HG03175 (cell line): ENCODE measurements around the gene IGF2R.

Experiments
- ATAC-seq: cut with Tn5 transposase; IDR thresholded peaks from one replicate; pipeline ENCODE4 v1.9.1; 2021; ENCODE audit warnings: mild to moderate bottlenecking, moderate library complexity; ENCODE audit not compliant: unreplicated experiment

IGF2R gene

GRCh38 chr6:160070427-160070826 is 101.5 kb downstream of the IGF2R start:
- ATAC-seq, result no peak

GRCh38 chr6:160070831-160071230 is 101.9 kb downstream of the IGF2R start:
- ATAC-seq, result no peak

DNA sequence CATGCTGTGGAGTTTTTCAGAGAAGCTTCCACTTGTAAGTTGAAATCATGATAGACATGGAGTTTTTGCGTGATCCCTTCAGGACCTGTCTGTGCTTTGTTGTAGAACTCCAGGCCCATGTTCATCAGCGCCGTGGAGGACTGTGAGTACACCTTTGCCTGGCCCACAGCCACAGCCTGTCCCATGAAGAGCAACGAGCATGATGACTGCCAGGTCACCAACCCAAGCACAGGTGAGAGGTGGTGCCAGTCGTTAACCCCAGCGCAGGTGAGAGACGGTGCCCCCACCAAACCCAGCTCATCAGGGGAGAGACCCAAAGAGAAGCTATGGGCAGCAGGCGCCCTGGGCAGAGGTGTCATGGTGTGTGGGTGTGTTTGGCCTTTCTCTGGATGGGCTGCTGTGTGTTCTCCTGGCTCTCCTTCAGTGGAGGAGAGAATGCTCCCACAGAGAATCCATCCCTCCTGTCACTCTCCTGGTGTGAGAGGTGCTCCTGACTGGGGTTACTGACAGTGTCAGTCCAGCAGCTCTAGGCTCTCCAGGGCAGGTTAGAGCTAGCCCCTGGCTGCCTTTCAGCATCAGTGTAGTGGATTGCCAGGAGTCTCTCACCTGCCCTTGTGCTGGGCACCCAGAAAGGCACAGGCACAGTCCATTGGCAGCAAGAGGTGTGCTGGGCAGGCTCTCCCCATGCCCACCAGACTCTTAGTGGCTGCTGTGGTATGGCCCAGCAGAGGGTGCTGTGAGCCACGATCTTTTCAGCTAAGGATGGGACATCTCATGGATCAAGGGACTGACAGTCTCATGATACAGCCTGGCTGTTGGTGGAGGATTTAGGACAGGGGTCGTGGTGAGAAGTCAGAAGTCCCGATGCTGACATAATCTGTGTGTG is 103.2 kb downstream of the IGF2R start:
- ATAC-seq, result no peak

- ATAC-seq, result no peak
Measured at GRCh38 chr6:160073272-160073671, 104.4 kb downstream of the IGF2R start.

DNA sequence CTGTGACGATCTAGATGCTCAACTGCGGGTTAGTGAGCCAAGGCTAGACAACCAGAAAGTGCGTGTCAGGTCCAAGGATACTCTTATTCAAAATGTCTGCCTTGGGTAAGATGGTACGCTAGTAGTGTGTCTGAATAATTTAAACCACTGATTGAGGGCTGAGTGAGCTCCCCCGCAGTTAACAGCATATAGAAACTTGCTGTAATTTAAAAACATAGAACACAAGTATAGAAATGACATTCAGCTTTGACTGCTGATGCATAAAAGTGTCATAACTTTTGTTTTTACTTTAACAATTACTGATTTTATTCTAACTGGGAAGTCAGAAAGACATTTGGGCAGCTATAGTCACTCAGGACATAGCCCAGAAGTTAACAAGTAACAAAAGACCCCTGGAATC is 107.1 kb downstream of the IGF2R start:
- ATAC-seq, result no peak

DNA sequence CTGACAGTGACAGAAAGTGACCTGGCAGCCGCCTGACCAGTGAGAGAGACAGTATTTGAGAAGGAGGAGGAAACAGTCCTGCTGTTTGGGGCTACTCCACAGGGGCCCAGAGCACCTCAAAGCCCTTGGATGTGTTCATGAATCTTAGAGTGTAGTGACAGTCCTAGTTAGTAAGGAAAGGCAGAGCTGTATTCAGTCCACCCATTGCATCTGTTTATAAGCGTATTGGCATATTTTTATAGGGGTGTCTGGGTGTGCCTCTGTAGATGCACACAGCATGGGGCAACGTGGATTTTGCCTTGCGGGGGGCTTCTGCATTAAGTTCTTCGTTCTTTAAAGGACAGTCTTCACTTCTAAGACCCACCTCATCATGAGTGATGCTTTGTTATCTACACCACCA is 108.1 kb downstream of the IGF2R start:
- no peak for ATAC-seq

- ATAC-seq, result no peak
Measured at GRCh38 chr6:160077526-160077925, 108.6 kb downstream of the IGF2R start.

- ATAC-seq, result no peak
Measured at GRCh38 chr6:160078883-160079685, 110.2 kb downstream of the IGF2R start.

- ATAC-seq, result no peak
Measured at GRCh38 chr6:160079686-160080043, 110.8 kb downstream of the IGF2R start.

DNA sequence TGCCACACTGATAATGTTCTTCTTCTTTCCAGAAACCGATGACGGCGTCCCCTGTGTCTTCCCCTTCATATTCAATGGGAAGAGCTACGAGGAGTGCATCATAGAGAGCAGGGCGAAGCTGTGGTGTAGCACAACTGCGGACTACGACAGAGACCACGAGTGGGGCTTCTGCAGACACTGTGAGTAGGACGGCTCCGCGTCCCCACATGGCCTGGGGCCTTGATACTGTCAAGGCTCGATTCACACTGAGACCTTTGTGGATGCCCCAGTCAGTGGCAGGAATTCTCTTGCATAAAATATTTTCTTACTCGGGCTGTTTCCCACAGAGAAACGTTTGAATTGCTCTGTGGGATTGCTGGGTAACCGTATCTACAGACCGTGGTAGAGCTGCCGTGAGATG is 111.2 kb downstream of the IGF2R start:
- no peak for ATAC-seq

- no peak for ATAC-seq
Measured at GRCh38 chr6:160081398-160081797, 112.5 kb downstream of the IGF2R start.

DNA sequence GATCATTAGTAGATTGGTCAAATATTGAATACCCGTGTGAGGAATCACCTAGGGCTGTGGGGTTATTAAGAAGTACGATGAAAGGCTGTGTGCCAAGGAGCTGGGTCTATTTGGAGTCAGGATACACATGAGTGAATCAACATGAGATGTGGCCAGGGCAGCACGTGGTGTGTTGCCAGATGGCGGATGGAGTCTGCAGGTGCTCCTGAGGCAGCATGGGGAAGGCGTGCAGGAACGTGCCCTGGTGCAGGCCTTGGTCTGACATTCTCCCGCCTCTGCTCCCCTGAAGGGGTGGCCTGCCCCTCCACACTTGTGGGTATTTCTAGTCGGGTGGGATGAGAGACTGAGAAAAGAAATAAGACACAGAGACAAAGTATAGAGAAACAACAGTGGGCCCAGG is 113.7 kb downstream of the IGF2R start:
- ATAC-seq, result no peak

DNA sequence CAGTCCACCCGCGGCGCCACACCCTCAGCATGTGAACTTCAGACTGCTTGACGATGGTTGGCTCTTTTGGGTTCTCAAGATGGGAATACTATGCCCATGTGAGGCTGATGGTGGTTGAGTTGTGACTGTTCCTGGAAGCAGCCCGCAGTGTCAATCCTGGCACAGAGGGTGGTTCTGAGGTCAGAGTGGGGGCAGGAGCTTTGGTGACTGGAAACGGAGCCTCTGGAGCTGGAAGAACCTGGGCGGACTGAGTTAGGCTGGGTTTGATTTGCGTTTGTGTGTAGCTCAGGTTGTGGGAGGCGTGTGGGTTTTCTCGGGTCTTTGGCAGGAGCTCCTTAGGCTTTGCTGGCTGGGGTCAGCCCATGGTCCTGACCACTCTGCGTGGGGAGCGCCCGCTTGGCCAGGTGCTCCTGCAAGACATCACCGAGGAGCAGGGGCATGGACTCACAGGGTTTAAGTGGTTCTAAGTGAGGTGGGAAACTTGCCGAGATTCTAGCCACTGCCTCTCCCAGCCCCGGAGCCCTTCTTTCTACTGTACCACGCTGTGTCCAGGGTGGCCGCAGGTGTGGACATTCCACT is 115.4 kb downstream of the IGF2R start:
- ATAC-seq, result no peak

DNA sequence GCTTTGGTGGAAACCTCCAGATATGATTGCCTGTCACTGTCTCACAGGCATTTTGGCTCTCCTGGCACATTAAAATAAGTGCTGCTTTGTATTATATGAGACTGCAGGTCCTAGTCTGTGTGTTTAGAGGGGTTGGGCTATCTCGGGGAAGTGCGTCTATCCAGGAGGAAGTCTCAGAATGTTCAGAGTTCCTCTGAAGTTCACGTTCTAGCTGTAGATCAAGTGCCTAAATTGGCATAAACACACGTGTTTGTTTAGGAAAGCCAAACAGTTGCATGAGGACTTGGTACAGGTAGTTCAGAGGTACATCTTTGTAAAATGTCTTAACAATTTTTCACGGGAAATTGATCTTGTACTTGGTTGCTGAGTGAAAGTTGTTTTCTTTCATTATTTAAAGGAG is 116.3 kb downstream of the IGF2R start:
- ATAC-seq, result no peak

DNA sequence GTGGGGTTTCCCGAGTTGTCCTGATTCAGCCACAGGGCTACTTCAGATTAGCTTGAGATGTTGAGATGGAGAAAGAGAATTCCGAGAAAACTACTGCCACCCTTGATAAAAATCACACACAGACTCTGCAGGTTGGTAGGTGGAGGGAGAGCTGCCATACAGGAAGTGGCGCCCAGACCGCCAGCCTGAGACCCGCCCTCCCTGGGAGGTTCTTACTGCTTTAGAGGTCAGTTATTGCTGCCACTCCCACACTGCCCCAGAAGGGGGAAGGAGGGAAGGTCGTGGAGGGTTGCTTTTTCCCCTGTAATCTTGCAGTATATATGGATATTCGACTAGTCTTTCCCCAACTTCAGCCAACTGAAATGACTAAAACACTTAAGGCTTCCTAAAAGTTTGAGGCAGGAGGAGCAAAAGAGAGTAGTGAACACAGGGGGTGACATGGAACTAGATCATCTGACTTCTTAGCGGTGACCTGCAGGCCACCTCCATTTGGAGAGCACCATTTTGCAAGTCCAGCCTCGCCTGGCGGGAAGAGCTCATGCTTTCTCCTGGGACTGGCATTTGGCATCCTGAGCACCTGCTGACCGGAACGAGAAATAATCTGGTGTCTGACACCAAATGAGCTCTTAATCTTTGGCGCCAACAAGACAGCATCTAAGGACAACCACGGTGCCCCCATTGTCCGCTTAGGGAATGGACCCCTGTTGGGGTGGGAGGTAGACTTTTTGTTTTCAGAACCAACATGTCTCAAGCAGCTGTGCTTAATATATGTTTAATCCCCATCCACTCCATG is 117.0 kb downstream of the IGF2R start:
- ATAC-seq, result no peak

DNA sequence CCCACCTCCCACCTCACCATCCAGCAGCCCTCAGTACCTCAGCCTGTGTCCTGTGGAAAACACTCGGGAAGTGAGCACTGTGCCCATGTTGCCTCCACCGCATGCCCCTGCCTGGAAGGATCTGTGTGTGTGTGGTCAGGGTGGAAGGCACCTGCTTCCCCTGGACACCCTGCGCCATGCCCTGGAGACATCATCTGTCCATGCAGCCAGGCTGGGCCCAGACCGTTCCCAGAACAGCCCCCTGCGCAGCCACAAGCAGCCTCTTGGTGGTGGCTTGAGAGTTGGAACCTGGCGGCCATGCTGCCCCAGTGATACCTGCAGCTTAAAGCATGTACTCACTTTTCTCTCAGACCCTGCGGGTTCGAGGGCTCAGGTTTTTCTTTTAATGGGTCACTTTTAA is 117.9 kb downstream of the IGF2R start:
- no peak for ATAC-seq

- ATAC-seq, result no peak
Measured at GRCh38 chr6:160088069-160088783, 119.3 kb downstream of the IGF2R start.

- ATAC-seq, result no peak
Measured at GRCh38 chr6:160088784-160089533, 120.1 kb downstream of the IGF2R start.

GRCh38 chr6:160089534-160089897 is 120.6 kb downstream of the IGF2R start:
- ATAC-seq, result no peak
